Heart right ventricle (tissue), 16 donors: ENCODE measurements around the gene TULP4. TPM values are rescaled to one million over a fixed set of nuclear protein-coding genes. Genes with fewer than 3 reads are reported as not detected.

Source experiments
- ATAC-seq, 8 donors: fragments of 200-7000 bp; cut with Tn5 transposase; one replicate each; pipeline ENCODE4 v1.9.1; 2020; ENCODE audit warnings: mild to moderate bottlenecking in 8 of 8, moderate library complexity in 8 of 8, moderate number of reproducible peaks in 1 of 8
- DNase-seq, 2 donors: peaks; one replicate each; pipeline ENCODE4 v3.0.0-alpha.2; 2020
- H3K27ac ChIP-seq, 10 donors: fragments of 200-600 bp; sonication (generic) in 2 of 10; one replicate each; pipeline versions ENCODE4 v1.5.0 to v1.8.0; 2020 to 2022; ENCODE audit warnings: mild to moderate bottlenecking in 3 of 10
- H3K27me3 ChIP-seq, 7 donors: fragments of 200-600 bp; one replicate each; pipeline ENCODE4 v1.8.0; 2021 to 2022; ENCODE audit warnings: mild to moderate bottlenecking in 2 of 7
- H3K36me3 ChIP-seq, 9 donors: fragments of 200-600 bp; sonication (generic) in 1 of 9; one replicate each; pipeline versions ENCODE4 v1.5.0 to v1.8.0; 2020 to 2022; ENCODE audit warnings: mild to moderate bottlenecking in 2 of 9
- H3K4me1 ChIP-seq, 9 donors: fragments of 200-600 bp; sonication (generic) in 1 of 9; one replicate each; pipeline versions ENCODE4 v1.5.0 to v1.8.0; 2020 to 2022; ENCODE audit warnings: mild to moderate bottlenecking in 4 of 9
- H3K4me3 ChIP-seq, 10 donors: fragments of 200-600 bp; sonication (generic) in 2 of 10; one replicate each; pipeline versions ENCODE4 v1.5.0 to v1.8.0; 2020 to 2022; ENCODE audit warnings: mild to moderate bottlenecking in 7 of 10, moderate library complexity in 2 of 10
- H3K9me3 ChIP-seq, 11 donors: fragments of 200-600 bp in 10 of 11; sonication (generic) in 2 of 11; one replicate each; pipeline versions ENCODE4 v1.5.0 to v1.8.0; 2013 to 2022; ENCODE audit warnings: mild to moderate bottlenecking in 2 of 11, control low read depth in 1 of 11, moderate library complexity in 1 of 11
- WGBS, 2 donors: extraction: QIAGEN DNeasy Blood & Tissue Kit; methylation state at CpG; one replicate each; pipeline ENCODE4 v1.1.7; 2013; ENCODE audit warnings: inconsistent platforms in 1 of 2; 5-methylcytosine and 5-hydroxymethylcytosine counted together
- intact Hi-C, 10 donors: fragments of 100-400 bp; cut with DNase I; formaldehyde crosslinking; loops; one replicate each; pipeline versions ENCODE4 v1.11.1 to v1.14.2; 2022
- polyA plus RNA-seq, 2 donors: library from polyadenylated mRNA; stranded (reverse); fragments of 200-250 nt; gene quantifications; one replicate each; pipeline ENCODE4 v1.2.3, GENCODE V29; 2013
- total RNA-seq, 10 donors: library from RNA; stranded (reverse); fragmentation: NEBNext Ultra II Directional in 3 of 10; extraction: Animal tissue kit (Norgen Biotek cat#: 25700) in 3 of 10; gene quantifications; one replicate each; pipeline versions ENCODE4 v1.2.1 to v1.2.4, GENCODE V29; 2021 to 2023
- TF ChIP-seq, protein P1 (sequence below), 9 donors: fragments of 200-600 bp; sonication (generic) in 2 of 9; IDR thresholded peaks; one replicate each; pipeline versions ENCODE4 v1.5.0 to v1.8.0; 2021 to 2022; ENCODE audit warnings: antibody characterized with exemption in 9 of 9, mild to moderate bottlenecking in 5 of 9, moderate library complexity in 1 of 9
- donor health status: Arrhythmogenic right ventricular cardiomyopathy.
- donor health status: ischemic (EF 13 %, LVEDD 7.1; RV severe dilation, severe dysfunction).
- donor health status: healthy with polysubstance abuse.
- donor health status: DM: no; HTN: yes; CAD: no.
- donor health status: DM: no; HTN: no; CAD: no.
- donor health status: ischemic (EF 25% LVEDD 6.9; RV normal size, moderate dysfunction).
- donor health status: ischemic (EF 25% LVEDD 5.7; RV mildly dilated, moderate dysfunction).
- donor health status: healthy.
- donor health status: DM: yes; HTN: yes; CAD: no.
- donor health status: Ischemic cardiomyopathy.
- donor health status: ischemic (EF 35%, LVEDD 5.7; RV mildly dilated, moderate dysfunction).
- donor health status: nonischemic (EF 11% LVEDD 7.7; RV severe dilation, severe dysfunction).
- donor health status: DM: yes; HTN: yes; CAD: no.
- donor health status: PGD.
- donor health status: ischemic (EF 29% LVEDD 5.4; RV normal size, mild dysfunction).
- donor health status: nonischemic (EF 23%, LVEDD 6.1; RV moderate dilation, normal function).

TULP4 gene
- total and polyA plus RNA-seq, 12 donors, result 2.1 to 127 (median 99.2) TPM

DNA sequence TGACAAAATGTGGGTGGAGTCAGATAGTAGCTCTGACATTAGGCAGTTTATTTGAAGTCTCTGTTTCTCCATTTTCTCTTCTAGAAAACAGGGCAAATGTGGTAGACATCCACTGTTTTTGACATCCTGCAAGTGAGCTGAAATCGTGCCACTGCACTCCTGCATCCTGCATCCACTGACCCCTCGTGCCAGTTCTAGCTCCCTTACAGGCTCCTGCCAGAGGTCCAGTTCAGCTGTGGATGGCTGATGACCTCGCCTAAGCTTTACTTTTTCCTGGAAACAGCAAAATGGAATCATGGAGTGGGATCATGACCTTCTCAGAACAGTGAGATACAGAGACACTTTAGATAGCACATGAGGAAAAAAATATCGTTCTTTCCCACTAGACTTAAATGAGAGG lies 58.5 kb downstream of the TULP4 start:
- Histone ChIP-seq H3K27ac (no peak overlapping the region), H3K27me3 (no peaks in the 10 kb centered on the region), H3K36me3 (no peaks in the 10 kb centered on the region), H3K9me3 (no peaks in the 10 kb centered on the region), H3K4me3 (no peak overlapping the region), H3K4me1 (peaks cover 0 to 24% (median 6%) of the 10 kb centered on the region in 9 donors)
- ATAC-seq (no peak), DNase-seq (no peak)
- intact Hi-C loops, result loop anchor here in 1 of 10 donors (10.0 kb wide), 1 partner anchor 104 kb away; no protein-coding TSS in a partner anchor
- WGBS, 2 donors, result 67 to 75% methylated on average over 4 of the region's 4 CpGs
- TF ChIP-seq, protein P1, sequence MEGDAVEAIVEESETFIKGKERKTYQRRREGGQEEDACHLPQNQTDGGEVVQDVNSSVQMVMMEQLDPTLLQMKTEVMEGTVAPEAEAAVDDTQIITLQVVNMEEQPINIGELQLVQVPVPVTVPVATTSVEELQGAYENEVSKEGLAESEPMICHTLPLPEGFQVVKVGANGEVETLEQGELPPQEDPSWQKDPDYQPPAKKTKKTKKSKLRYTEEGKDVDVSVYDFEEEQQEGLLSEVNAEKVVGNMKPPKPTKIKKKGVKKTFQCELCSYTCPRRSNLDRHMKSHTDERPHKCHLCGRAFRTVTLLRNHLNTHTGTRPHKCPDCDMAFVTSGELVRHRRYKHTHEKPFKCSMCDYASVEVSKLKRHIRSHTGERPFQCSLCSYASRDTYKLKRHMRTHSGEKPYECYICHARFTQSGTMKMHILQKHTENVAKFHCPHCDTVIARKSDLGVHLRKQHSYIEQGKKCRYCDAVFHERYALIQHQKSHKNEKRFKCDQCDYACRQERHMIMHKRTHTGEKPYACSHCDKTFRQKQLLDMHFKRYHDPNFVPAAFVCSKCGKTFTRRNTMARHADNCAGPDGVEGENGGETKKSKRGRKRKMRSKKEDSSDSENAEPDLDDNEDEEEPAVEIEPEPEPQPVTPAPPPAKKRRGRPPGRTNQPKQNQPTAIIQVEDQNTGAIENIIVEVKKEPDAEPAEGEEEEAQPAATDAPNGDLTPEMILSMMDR (IDR thresholded peaks at IDR 0.05), result no peak

- Histone ChIP-seq H3K9me3 (no peaks in the 10 kb centered on the region), H3K36me3 (no peaks in the 10 kb centered on the region), H3K4me3 (no peak overlapping the region), H3K4me1 (peaks cover 0 to 24% (median 6%) of the 10 kb centered on the region in 9 donors), H3K27ac (no peak overlapping the region), H3K27me3 (no peaks in the 10 kb centered on the region)
- TF ChIP-seq, protein P1 (IDR thresholded peaks at IDR 0.05), result no peak
- DNase-seq, result no peak
- 66 to 76% methylated on average over 5 of the region's 5 CpGs for WGBS, 2 donors
- peak in 1 of 8 donors; percentile 22 for ATAC-seq
- intact Hi-C loops, result loop anchor here in 1 of 10 donors (10.0 kb wide), 1 partner anchor 104 kb away; no protein-coding TSS in a partner anchor
These were observed 59.0 kb downstream of the TULP4 start for GRCh38 chr6:158371261-158371660.

GRCh38 chr6:158372574-158372973 lies 60.3 kb downstream of the TULP4 start:
- Histone ChIP-seq H3K4me3 (no peak overlapping the region), H3K4me1 (peaks cover 0 to 29% (median 6%) of the 10 kb centered on the region in 9 donors), H3K9me3 (no peaks in the 10 kb centered on the region), H3K27me3 (no peaks in the 10 kb centered on the region), H3K27ac (no peak overlapping the region), H3K36me3 (no peaks in the 10 kb centered on the region)
- ATAC-seq (no peak), DNase-seq (no peak)
- 74 to 75% methylated on average over 3 of the region's 3 CpGs for WGBS, 2 donors
- TF ChIP-seq, protein P1 (IDR thresholded peaks at IDR 0.05), result no peak
- intact Hi-C loops, result loop anchor here in 1 of 10 donors (10.0 kb wide), 1 partner anchor 102 kb away; no protein-coding TSS in a partner anchor

DNA sequence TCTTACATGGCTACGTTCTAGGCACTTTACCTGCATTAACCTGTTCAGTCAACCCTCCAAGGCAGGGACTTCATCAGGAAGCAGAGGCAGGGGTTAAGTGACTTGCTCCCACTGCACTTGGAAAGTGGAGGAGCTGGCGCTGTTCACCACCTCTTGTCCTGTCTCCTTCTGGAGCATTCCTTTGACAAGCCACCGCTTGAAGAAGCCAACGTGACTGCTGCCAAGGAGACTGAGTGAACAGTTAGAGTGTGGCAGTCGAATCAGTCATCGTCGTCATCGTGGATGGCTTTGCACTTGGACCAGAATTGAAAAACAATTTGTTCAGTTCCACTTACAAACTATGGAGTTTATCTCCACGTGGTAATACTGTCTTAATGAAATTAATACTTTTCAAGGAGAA lies 60.9 kb downstream of the TULP4 start:
- Histone ChIP-seq H3K27ac (no peak overlapping the region), H3K36me3 (no peaks in the 10 kb centered on the region), H3K4me3 (no peak overlapping the region), H3K27me3 (no peaks in the 10 kb centered on the region), H3K4me1 (peaks cover 0 to 36% (median 6%) of the 10 kb centered on the region in 9 donors), H3K9me3 (no peaks in the 10 kb centered on the region)
- TF ChIP-seq, protein P1 (IDR thresholded peaks at IDR 0.05), result no peak
- intact Hi-C loops, result loop anchor here in 1 of 10 donors (10.0 kb wide), 1 partner anchor 102 kb away; no protein-coding TSS in a partner anchor
- ATAC-seq, result no peak
- DNase-seq, result no peak
- 84 to 89% methylated on average over 9 of the region's 9 CpGs for whole genome bisulfite sequencing, 2 donors
